GM12872 (cell line): Measurements from ENCODE around the gene ENTPD2.
A peak's percentile ranks its signal among the peaks of the same experiment; 100 is the strongest.

Experiments
- CTCF ChIP-seq: IDR thresholded peaks from 3 replicates; pipeline ENCODE4 v1.5.1; 2011; ENCODE audit warnings: low read depth, mild to moderate bottlenecking, low read length, moderate library complexity; ENCODE audit not compliant: insufficient read depth

The ENTPD2 gene

GRCh38 chr9:137050570-137050969 lies 3.3 kb downstream of the ENTPD2 start:
- no peak for TF ChIP-seq CTCF

- peak; percentile 57 for TF ChIP-seq CTCF
Observed at GRCh38 chr9:137049544-137050449, 4.1 kb downstream of the ENTPD2 start.

- no peak for TF ChIP-seq CTCF
Observed at GRCh38 chr9:137048655-137049543, 5.0 kb downstream of the ENTPD2 start.

GRCh38 chr9:137046088-137046787 lies 7.6 kb downstream of the ENTPD2 start, which contains the start of gene NPDC1:
NPDC1 (minus strand) TSS chr9:137046177; CDS start chr9:137045989, 188 bp downstream.
- peak; percentile 94 for TF ChIP-seq CTCF

GRCh38 chr9:137045294-137046087 lies 8.4 kb downstream of the ENTPD2 start:
- TF ChIP-seq CTCF: no peak

GRCh38 chr9:137044502-137045177 lies 9.2 kb downstream of the ENTPD2 start:
- no peak for TF ChIP-seq CTCF
